Esophagus (tissue), 2 donors: ENCODE measurements around the gene TALDO1. TPM values are rescaled to one million over a fixed set of nuclear protein-coding genes. Genes with fewer than 3 reads are reported as not detected.
A peak's percentile ranks its signal among the peaks of the same experiment; 100 is the strongest.

ENCODE experiments used
- H3K27ac ChIP-seq, 2 donors: one replicate each; pipeline ENCODE4 v1.5.1; 2013; ENCODE audit warnings: low read depth in 2 of 2, mild to moderate bottlenecking in 2 of 2, inconsistent platforms in 1 of 2, low read length in 1 of 2, moderate library complexity in 1 of 2
- H3K27me3 ChIP-seq, 2 donors: one replicate each; pipeline ENCODE4 v1.6.1; 2013; ENCODE audit warnings: low read length in 2 of 2, control low read depth in 1 of 2, mild to moderate bottlenecking in 1 of 2; ENCODE audit not compliant: insufficient read depth in 2 of 2, control insufficient read depth in 1 of 2
- H3K36me3 ChIP-seq, 2 donors: one replicate each; pipeline ENCODE4 v1.6.1; 2013; ENCODE audit warnings: low read length in 1 of 2; ENCODE audit not compliant: control insufficient read depth in 2 of 2, insufficient read depth in 2 of 2
- H3K4me1 ChIP-seq, 2 donors: one replicate each; pipeline ENCODE4 v1.6.1; 2013; ENCODE audit warnings: low read length in 1 of 2; ENCODE audit not compliant: control insufficient read depth in 2 of 2, insufficient read depth in 2 of 2
- H3K4me3 ChIP-seq, 2 donors: one replicate each; pipeline ENCODE4 v1.5.1; 2013; ENCODE audit warnings: low read length in 2 of 2, mild to moderate bottlenecking in 2 of 2, low read depth in 1 of 2, moderate library complexity in 1 of 2
- H3K9me3 ChIP-seq, 2 donors: one replicate each; pipeline ENCODE4 v1.6.1; 2013; ENCODE audit warnings: mild to moderate bottlenecking in 2 of 2, low read depth in 1 of 2, low read length in 1 of 2, moderate library complexity in 1 of 2; ENCODE audit not compliant: control insufficient read depth in 2 of 2, insufficient read depth in 1 of 2
- WGBS, 2 donors: extraction: QIAGEN DNeasy Blood & Tissue Kit; methylation state at CpG; one replicate each; pipeline ENCODE4 v1.1.7; 2013; 5-methylcytosine and 5-hydroxymethylcytosine counted together
- polyA plus RNA-seq, 2 donors: library from polyadenylated mRNA; stranded (reverse); fragments of 200-250 nt; gene quantifications; one replicate each; pipeline ENCODE4 v1.2.3, GENCODE V29; 2013
- donor health status: healthy with polysubstance abuse.
- donor health status: Bipolar disorder and iron deficiency.

TALDO1 gene
- polyA plus RNA-seq, 2 donors, result 228 to 278 TPM

GRCh38 chr11:749731-750130 is 2.5 kb downstream of the TALDO1 start:
- Histone ChIP-seq H3K9me3 (no peaks in the 10 kb centered on the region), H3K27ac (no peak overlapping the region), H3K36me3 (peaks cover 0 to 4% of the 10 kb centered on the region in 2 donors), H3K4me3 (peak overlapping the region in 1 of 2 donors; percentile 20), H3K4me1 (peaks cover 0 to 4% of the 10 kb centered on the region in 2 donors), H3K27me3 (no peaks in the 10 kb centered on the region)
- WGBS, 2 donors, result 55 to 74% methylated on average over 2 of the region's 2 CpGs

- H3K4me1 ChIP-seq, result peaks cover 0 to 11% of the 10 kb centered on the region in 2 donors
- no peaks in the 10 kb centered on the region for H3K27me3 ChIP-seq
- H3K4me3 ChIP-seq, result no peak overlapping the region
- no peak overlapping the region for H3K27ac ChIP-seq
- peaks cover 15 to 45% of the 10 kb centered on the region in 2 donors for H3K36me3 ChIP-seq
- no peaks in the 10 kb centered on the region for H3K9me3 ChIP-seq
Measured at GRCh38 chr11:760236-760635, 13.0 kb downstream of the TALDO1 start.

- Histone ChIP-seq H3K27ac (peak overlapping the region in 1 of 2 donors; percentile 97), H3K36me3 (peaks cover 14 to 47% of the 10 kb centered on the region in 2 donors), H3K27me3 (no peaks in the 10 kb centered on the region), H3K9me3 (no peaks in the 10 kb centered on the region), H3K4me3 (no peak overlapping the region), H3K4me1 (peaks cover 0 to 11% of the 10 kb centered on the region in 2 donors)
- 91 to 93% methylated on average over 8 of the region's 8 CpGs for WGBS, 2 donors
Measured at GRCh38 chr11:761526-762108, 14.4 kb downstream of the TALDO1 start.

GRCh38 chr11:762421-763072 is 15.3 kb downstream of the TALDO1 start:
- no peak overlapping the region for H3K4me3 ChIP-seq
- peaks cover 0 to 14% of the 10 kb centered on the region in 2 donors for H3K4me1 ChIP-seq
- peaks cover 14 to 53% of the 10 kb centered on the region in 2 donors for H3K36me3 ChIP-seq
- 39 to 41% methylated on average over 8 to 10 of the region's 10 CpGs for WGBS, 2 donors
- H3K9me3 ChIP-seq, result no peaks in the 10 kb centered on the region
- H3K27me3 ChIP-seq, result no peaks in the 10 kb centered on the region
- peak overlapping the region; percentile 81 to 97 for H3K27ac ChIP-seq

- H3K27me3 ChIP-seq, result no peaks in the 10 kb centered on the region
- H3K27ac ChIP-seq, result peak overlapping the region; percentile 91 to 97
- 45 to 50% methylated on average over 22 to 23 of the region's 24 CpGs for WGBS, 2 donors
- no peak overlapping the region for H3K4me3 ChIP-seq
- peaks cover 0 to 14% of the 10 kb centered on the region in 2 donors for H3K4me1 ChIP-seq
- peaks cover 14 to 53% of the 10 kb centered on the region in 2 donors for H3K36me3 ChIP-seq
- no peaks in the 10 kb centered on the region for H3K9me3 ChIP-seq
Measured at GRCh38 chr11:763073-763463, 15.8 kb downstream of the TALDO1 start.

- peaks cover 14 to 51% of the 10 kb centered on the region in 2 donors for H3K36me3 ChIP-seq
- no peak overlapping the region for H3K4me3 ChIP-seq
- peaks cover 0 to 14% of the 10 kb centered on the region in 2 donors for H3K4me1 ChIP-seq
- WGBS, 2 donors, result 69 to 77% methylated on average over 22 of the region's 22 CpGs
- H3K9me3 ChIP-seq, result no peaks in the 10 kb centered on the region
- H3K27ac ChIP-seq, result peak overlapping the region; percentile 91 to 96
- H3K27me3 ChIP-seq, result no peaks in the 10 kb centered on the region
Measured at GRCh38 chr11:763549-764321, 16.5 kb downstream of the TALDO1 start.

- Histone ChIP-seq H3K27ac (peak overlapping the region; percentile 91 to 96), H3K9me3 (no peaks in the 10 kb centered on the region), H3K27me3 (no peaks in the 10 kb centered on the region), H3K4me1 (peaks cover 0 to 14% of the 10 kb centered on the region in 2 donors), H3K36me3 (peaks cover 14 to 48% of the 10 kb centered on the region in 2 donors), H3K4me3 (no peak overlapping the region)
- WGBS, 2 donors, result 81 to 84% methylated on average over 18 of the region's 18 CpGs
Measured at GRCh38 chr11:764322-765024, 17.2 kb downstream of the TALDO1 start.

GRCh38 chr11:765025-765801 is 17.9 kb downstream of the TALDO1 start:
- Histone ChIP-seq H3K27ac (peak overlapping the region in 1 of 2 donors; percentile 57), H3K36me3 (peaks cover 12 to 48% of the 10 kb centered on the region in 2 donors), H3K27me3 (no peaks in the 10 kb centered on the region), H3K4me1 (peaks cover 0 to 14% of the 10 kb centered on the region in 2 donors), H3K4me3 (no peak overlapping the region), H3K9me3 (no peaks in the 10 kb centered on the region)
- WGBS, 2 donors, result 68 to 69% methylated on average over 19 of the region's 19 CpGs

- 92 to 94% methylated on average over 8 of the region's 8 CpGs for WGBS, 2 donors
- Histone ChIP-seq H3K4me1 (peaks cover 0 to 14% of the 10 kb centered on the region in 2 donors), H3K36me3 (peaks cover 16 to 52% of the 10 kb centered on the region in 2 donors), H3K27me3 (no peaks in the 10 kb centered on the region), H3K4me3 (no peak overlapping the region), H3K27ac (no peak overlapping the region), H3K9me3 (no peaks in the 10 kb centered on the region)
Measured at GRCh38 chr11:765802-766091, 18.5 kb downstream of the TALDO1 start.
